ENCODE data around the gene KIF3B.

- TF ChIP-seq, protein P1, sequence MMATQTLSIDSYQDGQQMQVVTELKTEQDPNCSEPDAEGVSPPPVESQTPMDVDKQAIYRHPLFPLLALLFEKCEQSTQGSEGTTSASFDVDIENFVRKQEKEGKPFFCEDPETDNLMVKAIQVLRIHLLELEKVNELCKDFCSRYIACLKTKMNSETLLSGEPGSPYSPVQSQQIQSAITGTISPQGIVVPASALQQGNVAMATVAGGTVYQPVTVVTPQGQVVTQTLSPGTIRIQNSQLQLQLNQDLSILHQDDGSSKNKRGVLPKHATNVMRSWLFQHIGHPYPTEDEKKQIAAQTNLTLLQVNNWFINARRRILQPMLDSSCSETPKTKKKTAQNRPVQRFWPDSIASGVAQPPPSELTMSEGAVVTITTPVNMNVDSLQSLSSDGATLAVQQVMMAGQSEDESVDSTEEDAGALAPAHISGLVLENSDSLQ (IDR thresholded peaks at IDR 0.05): no peak
- no peak for TF ChIP-seq FOXA1 (IDR thresholded peaks at IDR 0.05)
- no peak for TF ChIP-seq SP1 (IDR thresholded peaks at IDR 0.05)
- no peak for TF ChIP-seq BHLHE40 (IDR thresholded peaks at IDR 0.05; ENCODE audit: borderline replicate concordance)
- TF ChIP-seq ZNF384 (IDR thresholded peaks at IDR 0.05): no peak
- no peak for TF ChIP-seq ARNT (IDR thresholded peaks at IDR 0.05)
- TF ChIP-seq NFRKB (IDR thresholded peaks at IDR 0.05): no peak
These were observed 93.4 kb downstream of the KIF3B start for GRCh38 chr20:32370897-32371296.

All from HEK293T (cell line).